Stimulated activated CD4-positive, alpha-beta T cell treated with anti-CD3 and anti-CD28 coated beads, TNF-alpha, amount 100 ng/mL, for 48 hours (primary cell): ENCODE data around the gene UNC5CL.
A peak's percentile ranks its signal among the peaks of the same experiment; 100 is the strongest.
"Not testable (repeated sequence)": the region's sequence is repeated elsewhere in the genome, so short reads cannot be mapped to it uniquely, and the experiment has no call there.

ENCODE experiments used
- DNase-seq, 3 donors: peaks; one replicate each; pipeline ENCODE4 v3.0.0-alpha.2; 2020; ENCODE audit warnings: low read depth in 3 of 3

The UNC5CL gene

GRCh38 chr6:41040101-41040939, 1.3 kb upstream of the UNC5CL start:
- no peak for DNase-seq

- DNase-seq, result no peak
Measured at GRCh38 chr6:41038205-41038604, 816 bp downstream of the UNC5CL start.

- no peak for DNase-seq
Measured at GRCh38 chr6:41037107-41037900, 1.7 kb downstream of the UNC5CL start.

- no peak for DNase-seq
Measured at GRCh38 chr6:41036601-41037000, 2.4 kb downstream of the UNC5CL start.

GRCh38 chr6:41036186-41036585, 2.8 kb downstream of the UNC5CL start:
- no peak for DNase-seq

- DNase-seq, result no peak
Measured at GRCh38 chr6:41033776-41034175, 5.2 kb downstream of the UNC5CL start.

GRCh38 chr6:41032830-41033229, 6.2 kb downstream of the UNC5CL start:
- DNase-seq, result no peak

GRCh38 chr6:41028561-41029412, 10.2 kb downstream of the UNC5CL start:
- no peak for DNase-seq

- peak; percentile 48 to 78 (median 52) for DNase-seq
Measured at GRCh38 chr6:41027799-41028560, 11.0 kb downstream of the UNC5CL start.

GRCh38 chr6:41027241-41027640, 11.8 kb downstream of the UNC5CL start:
- no peak for DNase-seq

GRCh38 chr6:41025966-41026530, 13.0 kb downstream of the UNC5CL start:
- no peak for DNase-seq

- DNase-seq, result no peak
Measured at GRCh38 chr6:41023114-41023513, 15.9 kb downstream of the UNC5CL start.

- DNase-seq, result no peak
Measured at GRCh38 chr6:41022294-41022693, 16.7 kb downstream of the UNC5CL start.

- no peak for DNase-seq
Measured at GRCh38 chr6:41021832-41022231, 17.2 kb downstream of the UNC5CL start.

GRCh38 chr6:41017663-41018062, 21.4 kb downstream of the UNC5CL start:
- no peak for DNase-seq

- DNase-seq, result not testable (repeated sequence)
Measured at GRCh38 chr6:41015860-41016259, 23.2 kb downstream of the UNC5CL start.

- DNase-seq, result no peak
Measured at GRCh38 chr6:41014780-41015179, 24.2 kb downstream of the UNC5CL start.

- no peak for DNase-seq
Measured at GRCh38 chr6:41013466-41014153, 25.4 kb downstream of the UNC5CL start.

GRCh38 chr6:41011673-41012072, 27.3 kb downstream of the UNC5CL start:
- DNase-seq, result no peak

GRCh38 chr6:41009669-41010068, 29.4 kb downstream of the UNC5CL start:
- no peak for DNase-seq
